SHP77 (cell line): ENCODE measurements around the gene MAP1LC3A.

Experiments used
- DNase-seq, 2 experiments: peaks; one replicate each; lab custom pipeline; 2025; lab: John Stamatoyannopoulos, UW

Gene MAP1LC3A

DNA sequence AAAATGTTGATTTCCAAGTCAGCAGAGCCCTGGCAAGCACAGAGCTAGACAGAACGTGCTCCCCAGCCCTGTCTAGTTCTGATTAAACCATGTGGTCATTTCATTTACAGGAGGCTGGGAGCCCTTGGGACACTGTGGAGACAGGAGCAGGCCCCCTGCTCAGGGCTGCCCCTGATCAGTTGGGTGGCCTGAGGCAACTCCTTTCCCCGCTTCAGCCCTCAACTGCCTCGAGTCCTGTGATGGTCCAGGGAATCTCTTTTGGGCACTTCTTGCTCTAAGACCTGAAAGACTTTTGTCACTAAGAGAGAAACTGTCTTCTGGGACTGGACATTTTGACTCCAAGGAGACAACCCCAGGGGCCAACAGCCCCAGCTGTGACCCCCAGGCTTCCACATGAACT, 28.8 kb upstream of the MAP1LC3A start:
- DNase-seq = no peak

- DNase-seq = no peak
Measured at GRCh38 chr20:34530342-34530741, 28.2 kb upstream of the MAP1LC3A start.

DNA sequence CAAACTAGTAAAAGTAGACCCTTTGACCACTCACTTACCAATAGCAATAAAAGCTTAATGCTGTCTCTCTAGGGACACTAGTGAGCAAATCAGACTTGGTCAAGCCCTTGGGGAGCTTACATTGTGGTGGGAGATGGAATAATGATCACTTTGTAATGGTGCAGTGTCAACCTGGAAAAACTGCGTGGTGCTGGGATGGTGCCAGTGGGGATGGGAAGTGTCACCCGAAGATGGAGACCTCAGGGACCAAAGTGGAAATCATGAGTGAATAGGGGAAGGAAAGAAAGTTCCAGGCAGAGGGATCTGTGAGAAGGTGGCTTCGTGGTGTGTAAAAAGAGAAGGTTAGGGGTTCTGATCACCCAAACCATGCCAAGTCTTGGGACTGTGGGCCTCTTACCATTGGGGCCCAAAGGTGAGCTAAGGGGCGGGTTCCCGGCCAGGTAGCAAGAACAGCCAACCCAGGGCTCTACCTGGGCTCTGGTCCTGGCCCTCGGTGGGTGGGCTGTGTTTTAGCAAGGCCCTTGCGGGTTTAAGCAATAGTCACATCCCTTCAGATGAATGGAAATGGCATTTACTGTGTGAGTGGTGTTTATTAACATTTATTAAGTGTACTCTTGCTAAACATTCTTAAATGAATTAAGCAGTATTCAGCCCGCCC, 26.8 kb upstream of the MAP1LC3A start:
- DNase-seq = no peak

- no peak for DNase-seq
Measured at GRCh38 chr20:34532320-34532719, 26.2 kb upstream of the MAP1LC3A start.

DNA sequence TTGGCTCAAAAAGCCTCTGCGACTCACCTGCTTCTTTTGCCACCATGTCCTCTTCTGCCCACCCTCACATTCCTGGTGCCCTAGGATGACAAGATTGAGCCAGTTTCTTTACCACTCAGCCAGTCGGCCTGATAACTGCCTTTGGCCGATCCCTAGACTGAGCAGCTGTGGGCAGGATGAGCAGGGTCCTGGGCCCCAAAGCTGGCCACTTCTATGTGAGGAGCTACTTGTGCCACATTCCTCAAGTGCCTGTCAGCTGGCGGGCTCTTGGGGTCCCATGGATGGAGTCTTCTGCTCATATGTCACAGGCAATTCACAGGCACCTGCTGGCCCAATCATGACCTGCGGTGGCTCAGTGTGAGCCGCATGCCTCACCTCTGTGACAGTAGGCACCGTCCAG, 25.8 kb upstream of the MAP1LC3A start:
- no peak for DNase-seq

DNA sequence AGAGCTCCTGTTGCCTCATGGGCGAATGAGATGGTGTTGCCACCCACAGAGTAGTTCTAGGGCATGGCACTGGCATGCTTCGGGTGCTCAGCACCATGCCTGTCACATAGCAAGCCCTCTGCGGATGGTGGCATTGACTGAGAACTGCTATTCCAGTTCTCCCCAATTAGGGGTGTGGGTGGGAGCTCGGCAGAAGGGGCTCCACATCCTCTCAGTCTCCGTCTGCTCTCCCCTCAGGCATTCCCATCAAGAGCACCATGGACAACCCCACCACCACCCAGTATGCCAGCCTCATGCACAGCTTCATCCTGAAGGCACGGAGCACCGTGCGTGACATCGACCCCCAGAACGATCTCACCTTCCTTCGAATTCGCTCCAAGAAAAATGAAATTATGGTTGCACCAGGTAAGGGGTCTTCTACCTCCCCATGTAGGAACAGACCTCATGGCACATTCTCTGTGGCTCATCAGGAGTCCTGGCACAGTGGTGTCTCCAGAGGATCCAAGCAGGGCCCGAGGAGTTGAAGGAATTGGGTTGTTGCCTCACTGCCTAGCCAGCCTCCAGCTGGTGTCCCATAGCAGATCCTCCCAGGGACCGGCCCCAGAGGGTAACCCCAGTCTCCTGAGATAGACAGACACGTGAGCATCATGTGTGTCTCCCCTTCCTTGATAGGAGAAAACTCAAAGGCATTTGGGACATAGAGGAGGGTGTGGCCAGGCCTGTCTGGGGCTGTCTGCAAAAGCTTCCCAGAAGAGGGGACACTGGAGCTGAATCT, 23.9 kb upstream of the MAP1LC3A start:
- no peak for DNase-seq

DNA sequence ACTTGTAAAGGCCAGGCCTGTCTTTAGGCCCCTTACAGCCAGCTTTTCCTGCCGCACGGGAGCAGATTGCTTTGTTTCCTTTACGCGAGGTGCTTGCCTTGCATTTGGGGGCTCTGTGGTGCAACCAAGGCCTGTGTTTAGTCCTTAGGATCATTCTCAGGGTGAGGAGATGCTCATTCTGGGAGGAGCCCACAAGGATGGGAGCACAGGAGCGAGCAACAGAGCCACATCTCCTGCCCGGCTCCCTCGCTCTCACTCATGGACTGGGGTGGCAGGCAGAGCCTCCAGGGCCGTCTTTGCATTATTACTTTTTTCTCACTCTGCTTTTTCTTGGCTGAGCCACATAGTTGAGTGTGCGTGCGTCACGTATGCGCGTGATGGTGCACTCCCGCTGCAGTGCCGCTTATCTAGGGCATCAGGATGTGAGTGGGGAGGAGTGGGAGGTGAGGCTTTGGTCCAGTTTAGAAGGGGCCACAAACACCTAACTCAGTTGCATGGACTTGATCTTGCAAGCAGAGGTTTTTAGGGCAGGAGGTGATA, 23.1 kb upstream of the MAP1LC3A start:
- DNase-seq = no peak

- no peak for DNase-seq
Measured at GRCh38 chr20:34535857-34536256, 22.7 kb upstream of the MAP1LC3A start.

- DNase-seq = peak; percentile 31 to 33
Measured at GRCh38 chr20:34536798-34537394, 21.6 kb upstream of the MAP1LC3A start.

DNA sequence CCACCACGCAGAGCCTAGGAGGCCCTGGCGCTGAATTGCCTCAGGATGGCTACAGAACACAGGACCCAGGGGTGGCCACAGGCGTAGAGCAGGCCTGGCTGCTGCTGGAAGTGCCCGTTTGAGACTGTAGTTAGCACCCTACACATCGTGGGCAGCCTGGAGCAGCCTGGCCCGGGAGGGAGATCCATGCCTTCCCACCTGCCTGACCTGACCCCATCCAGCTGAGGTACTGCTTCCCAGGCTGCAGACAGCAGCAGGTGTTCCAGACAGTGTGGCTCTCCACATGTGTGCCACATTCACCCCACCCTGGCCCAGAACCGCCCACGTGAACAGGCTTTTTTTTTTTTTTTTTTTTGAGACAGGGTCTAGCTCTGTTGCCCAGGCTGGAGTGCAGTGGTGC, 20.9 kb upstream of the MAP1LC3A start:
- no peak for DNase-seq

DNA sequence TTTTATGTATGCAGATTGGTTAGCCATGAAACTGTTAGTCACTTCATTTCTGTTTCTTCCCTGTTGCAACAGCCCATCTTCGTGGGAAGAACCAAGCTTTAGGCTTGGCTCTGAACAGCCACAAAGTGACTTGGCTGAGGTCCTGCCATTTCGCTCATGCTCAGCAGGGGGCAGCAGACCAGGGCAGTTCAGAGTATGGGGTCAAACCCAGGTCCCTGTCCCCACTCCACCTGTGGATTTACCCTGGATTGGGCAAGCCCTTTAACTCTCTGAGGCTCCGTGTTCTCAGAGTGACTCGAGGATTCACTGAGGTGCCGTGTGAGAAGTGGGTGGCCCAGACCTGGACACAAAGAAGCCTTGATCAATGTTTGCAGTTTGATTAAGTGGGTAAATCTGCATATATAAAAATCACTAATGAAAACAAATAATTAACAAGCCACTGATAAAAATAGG, 19.8 kb upstream of the MAP1LC3A start:
- DNase-seq = peak in 1 of 2 experiments; percentile 18

GRCh38 chr20:34539756-34540155, 18.8 kb upstream of the MAP1LC3A start:
- DNase-seq = no peak

GRCh38 chr20:34540596-34541263, 17.8 kb upstream of the MAP1LC3A start:
- no peak for DNase-seq

DNA sequence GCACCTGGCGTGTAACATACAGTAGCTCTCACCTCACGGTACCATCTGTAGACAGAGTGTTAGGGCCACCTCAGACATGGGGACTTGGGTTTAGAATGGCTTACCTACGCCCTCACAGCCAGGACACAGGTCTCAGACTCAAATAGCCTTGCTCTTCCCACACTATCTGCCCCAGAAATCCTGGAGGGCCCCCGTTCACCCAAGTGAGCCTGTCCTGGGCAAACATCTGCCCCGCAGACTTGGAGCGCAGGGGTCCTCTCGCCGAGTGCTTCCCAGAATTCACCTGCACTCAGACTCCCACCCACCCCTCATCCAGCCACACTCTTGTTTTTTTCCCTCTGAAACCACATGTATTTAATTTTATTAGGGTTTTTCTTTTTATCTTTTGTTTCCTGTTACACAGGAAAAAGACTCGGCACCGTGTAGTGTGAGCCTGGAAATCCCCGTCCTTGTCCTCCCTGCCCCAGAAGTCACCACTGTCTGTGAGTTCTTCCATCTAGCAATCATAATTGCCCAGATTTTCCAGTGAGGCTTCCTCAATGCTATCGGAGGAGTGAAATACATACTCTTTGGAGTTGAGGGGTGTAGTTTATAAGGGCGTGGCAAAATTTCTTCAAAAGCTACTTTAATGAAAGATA, 17.1 kb upstream of the MAP1LC3A start:
- no peak for DNase-seq

DNA sequence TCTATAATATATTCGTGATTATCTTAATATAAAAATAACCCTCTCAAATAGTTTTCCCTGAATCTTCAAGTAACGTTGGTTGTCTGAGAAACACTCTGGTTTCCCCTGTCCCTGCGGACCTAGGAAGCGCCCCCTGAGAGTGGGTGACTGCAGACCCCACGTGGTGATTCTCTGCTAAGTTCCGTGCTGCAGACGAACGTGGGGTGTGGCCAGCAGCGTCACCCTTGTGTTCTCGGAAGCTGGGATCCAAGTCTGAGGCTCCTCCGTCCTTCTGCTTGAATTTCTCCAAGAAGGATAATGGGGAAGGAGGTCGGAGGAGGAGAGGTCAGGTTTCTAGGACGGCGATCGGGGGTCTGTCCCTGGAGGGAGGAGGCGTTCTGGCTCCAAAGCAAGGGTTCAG, 16.6 kb upstream of the MAP1LC3A start:
- DNase-seq = no peak

GRCh38 chr20:34542439-34542838, 16.1 kb upstream of the MAP1LC3A start:
- DNase-seq = no peak

DNA sequence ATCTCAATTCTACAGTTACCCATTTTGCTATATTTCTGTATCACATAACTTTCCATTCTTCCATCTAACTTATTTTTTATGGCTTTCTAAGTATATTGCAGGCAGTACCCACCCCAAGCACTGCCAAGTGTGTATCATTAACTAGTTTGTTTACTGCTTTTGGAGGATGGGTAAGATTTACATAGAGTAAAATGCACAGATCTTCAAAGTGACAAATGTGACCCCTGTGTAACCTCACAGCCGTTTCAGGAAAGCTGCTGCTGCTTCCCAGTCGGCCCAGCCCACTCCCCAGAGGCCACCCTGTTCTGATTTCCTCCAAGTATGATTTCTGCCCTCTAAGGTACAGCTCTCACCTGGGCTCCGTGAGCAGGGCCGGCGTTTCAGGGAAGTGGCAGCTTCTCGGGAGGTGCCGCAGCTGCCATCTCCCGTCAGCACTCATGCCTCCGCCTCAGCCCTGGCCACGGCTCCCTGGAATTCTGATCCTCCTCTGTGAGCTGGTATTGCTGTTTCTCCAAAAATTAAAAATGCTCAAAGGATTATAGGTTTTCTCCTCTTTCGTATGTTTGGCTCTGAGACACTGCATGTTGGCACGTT, 15.0 kb upstream of the MAP1LC3A start:
- DNase-seq = no peak

DNA sequence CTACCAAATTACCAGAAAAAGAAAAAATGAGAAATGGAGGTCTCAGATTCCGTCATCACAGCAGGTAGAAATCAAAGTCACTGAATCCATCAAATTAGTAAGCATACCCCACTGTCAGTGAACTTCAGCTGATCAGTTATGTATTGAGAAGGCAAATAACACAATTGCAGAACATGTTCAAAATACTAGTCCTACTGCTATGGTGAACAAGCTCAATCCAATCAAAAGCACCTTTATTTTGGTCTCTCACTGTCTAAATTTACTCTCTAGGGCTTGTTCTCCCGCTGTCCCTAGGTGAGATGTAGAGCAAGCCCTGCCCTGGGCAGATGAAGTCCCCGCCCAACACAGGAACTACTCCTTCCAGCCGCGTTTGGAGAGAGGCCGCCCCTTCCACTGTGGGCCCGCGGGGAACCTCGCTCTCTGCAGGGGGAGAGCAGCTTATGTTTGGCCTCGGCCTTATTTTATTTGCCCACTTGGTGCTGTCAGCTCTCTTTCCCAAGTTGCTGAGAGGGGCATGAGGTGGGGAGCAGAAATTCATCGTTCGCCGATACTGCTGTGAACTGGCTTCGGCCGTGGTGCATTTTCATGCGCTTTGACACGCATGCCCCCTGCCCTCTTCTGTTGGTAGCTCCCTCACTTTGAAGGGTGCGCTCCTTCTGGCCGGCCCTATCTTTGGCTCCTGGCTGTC, 14.3 kb upstream of the MAP1LC3A start:
- no peak for DNase-seq

- peak; percentile 66 to 70 for DNase-seq
Measured at GRCh38 chr20:34546751-34547181, 11.8 kb upstream of the MAP1LC3A start.

DNA sequence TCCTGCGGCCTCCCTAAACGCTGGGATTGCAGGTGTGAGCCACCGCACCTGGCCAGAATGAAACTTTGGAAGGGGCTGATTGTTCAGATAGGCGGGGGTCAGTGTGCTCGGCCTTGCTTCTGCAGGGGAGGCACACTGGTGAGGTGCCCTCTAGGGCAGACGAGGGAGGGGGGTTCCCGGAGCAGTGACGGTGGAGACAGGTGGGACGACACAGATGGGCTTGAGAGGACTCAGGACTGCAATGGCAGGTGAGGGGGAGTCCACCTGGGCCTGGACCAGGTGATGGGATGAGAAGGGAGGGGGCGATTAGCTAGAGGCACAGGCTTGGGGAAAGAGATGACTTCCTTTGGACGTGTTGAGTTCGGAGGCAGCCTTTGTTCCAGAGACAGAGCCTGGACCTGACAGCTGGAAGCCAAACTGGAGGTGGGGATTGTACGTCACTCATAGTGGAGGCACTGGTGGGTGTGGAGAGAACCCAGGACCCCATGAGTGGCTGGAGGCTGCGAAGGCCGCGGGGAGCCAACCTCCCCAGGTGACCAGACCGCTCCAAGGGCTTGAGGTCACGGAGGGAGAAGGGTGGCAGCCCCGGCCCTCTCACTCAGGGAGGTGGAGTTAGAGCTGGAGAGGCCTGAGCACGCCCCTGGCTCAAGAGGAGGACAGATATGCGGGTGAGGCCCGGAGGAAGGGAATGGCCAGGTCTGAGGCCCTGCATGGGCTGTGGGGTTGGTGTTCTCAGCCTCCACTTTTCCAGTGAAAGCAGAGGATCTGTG, 10.5 kb upstream of the MAP1LC3A start:
- DNase-seq = no peak
